ENCODE results near the gene WDR36.
A peak's percentile ranks its signal among the peaks of the same experiment; 100 is the strongest.

Gene WDR36

DNA sequence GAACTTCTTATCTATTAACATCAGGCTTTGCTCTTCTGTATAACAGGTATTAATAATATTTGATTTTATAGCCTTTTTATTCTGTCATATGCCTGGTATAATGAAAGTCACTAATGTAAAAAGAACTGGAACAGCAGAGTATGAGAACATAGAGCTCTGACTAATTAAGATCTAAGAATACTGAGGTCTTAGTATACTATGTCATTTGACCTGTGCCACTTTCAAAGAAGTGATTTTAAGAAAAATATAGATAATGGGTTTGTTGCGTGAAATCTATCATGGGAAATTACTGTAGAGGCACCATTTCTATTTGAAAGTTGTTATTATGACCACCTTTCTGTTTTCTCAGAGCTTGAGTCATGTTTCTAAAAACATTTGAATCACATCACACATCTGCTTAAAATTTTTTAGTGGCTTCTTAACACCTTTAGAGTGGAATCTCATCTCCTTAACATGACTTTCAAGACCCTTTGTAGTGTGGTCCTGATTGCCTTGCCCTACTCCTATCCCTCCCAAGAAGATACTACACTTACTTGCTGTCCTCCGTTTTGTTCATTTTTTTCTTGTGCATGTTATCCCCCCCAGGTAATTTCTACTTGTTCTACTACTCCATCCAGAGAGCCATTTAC lies 14.3 kb downstream of the WDR36 start:
- DNase-seq = no peak

DNA sequence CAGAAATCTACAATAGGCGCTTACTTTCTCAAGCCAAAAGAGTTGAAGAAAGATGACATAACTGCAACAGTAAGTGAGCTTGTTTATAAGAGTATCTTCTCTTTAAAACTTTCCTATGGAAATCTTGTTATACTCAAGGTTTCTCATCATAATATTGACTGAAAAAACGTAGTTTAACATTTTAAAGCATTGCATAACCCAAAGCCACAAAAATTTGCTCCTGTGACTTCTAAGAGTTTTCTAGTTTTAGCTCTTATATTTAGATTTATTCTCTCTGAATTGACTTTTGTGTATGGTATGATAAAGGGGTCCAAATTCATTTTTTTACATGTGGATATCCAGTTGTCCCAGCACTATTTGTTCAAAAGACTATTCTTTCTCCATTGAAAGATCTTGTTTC lies 15.2 kb downstream of the WDR36 start:
- no peak for DNase-seq

DNA sequence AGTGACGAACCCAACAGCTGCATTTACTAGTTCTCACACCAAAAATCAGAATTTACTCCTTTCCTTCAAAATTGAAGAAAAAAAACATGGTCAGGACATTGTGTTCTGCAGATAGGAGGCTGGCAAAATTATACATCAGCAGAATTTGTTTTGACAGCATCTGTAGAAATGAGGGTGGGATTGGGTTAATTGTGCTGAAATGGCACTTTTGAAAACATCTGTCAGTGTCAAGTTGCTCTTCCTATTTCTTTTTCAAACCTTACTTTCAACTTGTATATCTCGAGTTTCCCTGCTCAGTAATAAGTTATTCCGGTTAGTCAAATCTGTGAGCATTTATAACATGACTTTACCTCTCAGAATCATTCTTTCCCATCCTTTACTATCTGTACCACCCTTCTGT lies 19.8 kb downstream of the WDR36 start:
- no peak for DNase-seq

- no peak for DNase-seq
Observed at GRCh38 chr5:111113678-111114077, 21.5 kb downstream of the WDR36 start.

GRCh38 chr5:111115229-111115628 lies 23.1 kb downstream of the WDR36 start:
- DNase-seq = no peak

- DNase-seq = no peak
Observed at GRCh38 chr5:111116550-111116949, 24.4 kb downstream of the WDR36 start.

DNA sequence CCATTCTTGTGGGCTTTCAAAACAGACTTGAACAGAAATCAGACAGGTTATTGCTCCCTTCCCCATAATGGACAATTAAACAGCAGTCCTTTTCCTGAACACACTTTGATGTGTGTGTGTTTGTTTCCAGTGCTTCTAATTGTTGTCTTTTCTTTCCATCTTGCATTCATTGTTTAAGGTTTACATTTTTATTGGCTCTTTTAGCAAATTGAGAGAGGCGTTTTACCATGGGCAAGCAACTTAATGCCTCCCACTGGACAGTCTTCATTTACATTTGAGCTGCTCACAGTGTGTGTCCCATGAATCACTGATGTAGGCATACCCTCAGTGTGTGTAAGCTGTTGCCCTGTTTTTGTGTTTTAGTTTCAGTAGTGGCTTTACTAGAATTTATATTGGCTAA lies 25.0 kb downstream of the WDR36 start:
- DNase-seq = no peak

DNA sequence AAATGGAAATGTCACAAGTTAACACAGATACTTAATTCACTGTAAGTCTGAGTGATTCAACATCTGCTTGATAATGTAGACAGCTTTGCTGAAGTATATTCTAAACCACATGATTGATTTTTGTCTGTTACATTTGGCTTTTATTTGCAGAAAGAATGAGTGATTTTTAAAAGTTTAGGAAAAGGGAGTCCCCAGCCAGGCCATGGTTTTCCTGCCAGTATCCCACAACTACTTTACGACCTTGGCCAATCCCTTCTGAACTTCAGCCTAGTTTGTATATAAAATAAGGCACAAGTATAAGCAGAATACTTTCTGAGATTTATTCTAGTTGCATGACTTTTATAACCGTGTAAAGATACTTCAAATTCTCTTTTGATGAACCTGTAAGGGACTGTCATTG lies 27.1 kb downstream of the WDR36 start:
- peak; percentile 36 for DNase-seq

DNA sequence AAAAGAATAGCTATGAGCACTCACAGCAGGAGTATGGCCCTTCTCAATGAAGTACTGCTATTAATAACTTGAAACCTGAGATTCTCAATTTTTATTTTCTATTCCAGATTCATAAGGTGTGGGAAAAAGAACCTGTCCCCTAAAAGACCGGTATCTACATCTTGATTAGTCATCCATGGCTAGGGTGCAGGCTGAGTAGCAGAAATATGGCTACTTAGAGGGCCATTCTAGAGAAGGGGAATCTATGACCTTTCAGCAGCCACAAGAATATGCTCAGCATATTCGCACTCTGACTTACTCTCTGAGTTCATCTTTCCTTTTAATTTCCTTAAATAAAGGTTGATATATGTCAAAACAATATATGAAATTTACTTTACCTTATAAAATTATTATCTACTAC lies 27.7 kb downstream of the WDR36 start:
- DNase-seq = no peak

GRCh38 chr5:111120911-111121310 lies 28.8 kb downstream of the WDR36 start:
- DNase-seq = no peak

GRCh38 chr5:111121926-111122325 lies 29.8 kb downstream of the WDR36 start:
- DNase-seq = no peak

- DNase-seq = no peak
Observed at GRCh38 chr5:111122398-111122797, 30.2 kb downstream of the WDR36 start.

DNA sequence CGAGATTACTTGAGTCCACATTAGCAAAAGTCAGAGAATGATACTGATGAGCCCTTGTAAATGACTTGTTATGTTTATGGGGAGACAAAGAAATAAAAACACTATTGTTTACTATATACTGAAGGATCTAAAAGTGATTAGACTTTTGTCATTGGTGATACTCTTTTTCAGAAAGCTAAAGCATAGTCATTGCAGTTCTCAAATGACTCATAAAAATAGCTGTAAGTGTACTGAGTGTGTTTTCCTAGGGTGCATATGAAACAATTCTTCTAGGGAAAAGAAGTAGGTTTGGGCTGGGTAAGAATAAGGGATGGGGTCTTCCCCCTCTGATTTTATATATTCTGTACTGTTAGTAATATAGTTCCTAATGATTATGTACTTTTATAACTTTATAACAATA lies 32.6 kb downstream of the WDR36 start:
- no peak for DNase-seq

DNA sequence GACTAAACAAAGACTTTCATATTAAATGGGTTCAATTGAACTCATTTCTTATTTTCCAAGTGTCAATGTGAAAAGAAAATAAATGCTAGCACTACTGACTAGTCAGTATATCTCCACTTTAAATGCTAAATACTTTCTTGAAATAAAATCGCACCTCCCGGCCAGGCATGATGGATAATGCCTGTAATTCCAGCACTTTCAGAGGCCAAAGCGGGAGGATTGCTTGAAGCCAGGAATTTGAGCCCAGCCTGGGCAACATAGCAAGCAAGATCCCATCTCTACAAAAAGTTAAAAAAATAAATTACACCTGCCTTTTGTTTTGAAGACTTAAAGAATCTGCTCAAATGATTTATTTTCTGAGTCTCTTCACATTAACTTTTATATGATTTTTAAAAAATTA lies 34.7 kb downstream of the WDR36 start:
- DNase-seq = no peak

DNA sequence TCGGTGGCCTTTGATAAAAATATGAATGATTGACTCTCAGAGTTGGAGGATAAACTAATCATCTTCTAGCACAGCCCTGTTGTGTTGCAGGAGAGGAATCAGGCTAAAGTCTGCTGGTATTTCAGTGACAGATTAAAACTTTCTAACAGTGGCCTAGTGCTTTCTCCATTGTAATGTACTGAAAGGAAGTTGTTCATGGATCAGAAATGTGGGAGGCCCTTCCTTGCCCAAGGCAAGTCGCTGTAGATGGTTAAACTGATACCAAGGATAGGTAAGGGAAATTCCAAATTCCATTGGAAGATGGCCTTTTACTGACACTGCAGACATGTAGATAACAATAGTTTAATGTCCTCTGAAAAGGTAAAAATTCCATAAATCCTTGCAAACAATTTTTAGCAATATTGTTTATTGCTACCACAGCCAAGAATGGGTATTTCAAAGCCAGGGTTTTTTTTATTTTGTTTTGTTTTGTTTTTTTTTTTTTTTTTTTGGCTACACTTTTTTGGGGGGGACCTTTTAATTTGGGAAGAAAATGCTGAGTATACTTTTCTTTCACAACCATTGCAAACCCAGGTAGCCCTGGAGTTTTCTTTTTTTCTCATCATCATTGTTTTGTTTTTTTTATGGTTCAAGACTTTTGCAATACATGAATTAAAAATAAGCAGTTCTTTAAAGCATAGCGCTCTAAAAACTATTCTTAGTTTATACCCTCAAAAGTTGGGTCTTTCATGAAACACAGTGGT lies 35.5 kb downstream of the WDR36 start:
- no peak for DNase-seq

GRCh38 chr5:111129938-111130337 lies 37.8 kb downstream of the WDR36 start:
- DNase-seq = no peak

DNA sequence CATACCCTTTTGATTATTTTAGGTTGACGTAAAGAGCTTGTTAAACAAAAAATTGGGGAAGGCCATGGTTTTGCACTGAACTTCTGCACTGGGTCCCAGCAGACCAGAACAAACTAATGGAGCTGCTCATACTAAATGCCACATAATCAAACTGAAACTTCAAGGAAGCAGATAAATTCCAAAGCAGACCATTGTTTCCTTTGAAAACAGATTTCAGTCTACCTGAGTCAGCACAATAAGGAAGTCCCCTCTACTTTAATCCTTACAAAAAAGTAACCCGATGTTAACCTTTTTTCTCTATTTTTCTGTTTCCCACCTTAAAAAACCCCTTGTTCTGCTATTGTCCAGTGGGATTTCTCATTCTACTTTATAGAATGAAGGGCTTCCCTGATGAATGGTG lies 39.2 kb downstream of the WDR36 start:
- no peak for DNase-seq

DNA sequence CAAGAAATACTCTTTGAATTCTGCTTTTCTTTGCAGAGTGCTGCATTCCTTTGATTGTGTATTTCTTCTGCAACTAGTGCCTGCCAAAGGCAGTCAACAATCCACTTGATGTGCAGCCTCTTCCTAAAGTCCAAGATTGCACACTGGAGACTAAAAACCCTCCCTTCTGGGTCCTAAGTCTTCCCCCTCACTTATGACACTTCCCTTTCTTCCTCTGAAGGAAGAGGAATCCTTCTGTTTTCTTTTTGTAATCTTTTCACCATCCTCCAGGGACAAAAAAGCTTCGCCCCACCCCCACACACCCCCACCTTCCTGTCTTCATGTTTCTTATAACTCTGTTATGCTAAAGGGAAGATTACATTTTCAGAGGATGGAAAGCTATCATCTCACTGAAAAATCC lies 39.9 kb downstream of the WDR36 start:
- DNase-seq = no peak

DNA sequence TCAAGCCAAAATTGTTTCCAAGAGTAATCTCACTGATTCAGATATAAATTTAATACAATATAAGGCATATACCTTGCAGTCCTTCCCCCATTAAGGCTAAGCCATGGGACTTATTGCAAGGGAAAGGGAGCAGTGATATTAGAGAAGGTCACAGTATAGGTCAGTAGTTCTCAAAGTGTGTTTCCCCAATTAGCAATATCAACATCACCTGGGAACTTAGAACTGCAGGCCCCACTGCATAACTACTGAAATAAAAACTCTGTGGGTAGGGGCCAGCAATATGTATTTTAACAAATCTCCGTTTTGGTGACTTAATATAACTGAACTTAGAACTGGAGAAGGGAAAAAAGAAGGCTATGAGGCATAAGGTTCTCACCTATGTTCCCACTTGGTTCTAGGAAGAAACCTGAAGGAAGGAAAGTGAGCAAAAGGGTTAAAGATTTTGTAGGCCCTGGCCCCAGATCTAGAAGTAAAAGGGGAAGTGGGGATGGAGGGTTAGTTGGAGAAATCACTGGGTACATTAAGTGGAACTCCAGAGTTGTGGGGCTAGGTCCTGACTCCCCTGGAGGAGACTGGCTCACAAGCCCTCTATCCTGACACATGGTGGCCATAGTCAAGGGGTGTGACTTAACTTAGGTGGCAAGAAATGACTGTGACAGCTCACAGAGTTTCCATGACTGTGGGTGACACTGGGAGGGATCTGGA lies 40.7 kb downstream of the WDR36 start:
- no peak for DNase-seq

DNA sequence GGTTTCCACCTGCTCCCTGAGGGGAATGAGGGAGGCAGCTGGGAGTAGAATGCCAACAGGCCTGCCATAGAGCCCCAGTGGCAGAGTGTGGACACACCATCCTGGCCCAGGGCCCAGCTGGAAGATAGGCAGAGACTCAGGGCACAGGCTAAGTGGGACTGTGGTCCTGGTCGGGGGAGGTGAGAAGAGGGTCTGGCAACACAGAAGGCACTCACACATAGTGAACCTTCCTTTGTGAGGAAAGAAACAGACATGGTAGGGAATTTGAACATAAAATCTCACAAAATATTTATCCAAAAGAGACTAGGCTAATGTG lies 41.2 kb downstream of the WDR36 start:
- DNase-seq = no peak

DNA sequence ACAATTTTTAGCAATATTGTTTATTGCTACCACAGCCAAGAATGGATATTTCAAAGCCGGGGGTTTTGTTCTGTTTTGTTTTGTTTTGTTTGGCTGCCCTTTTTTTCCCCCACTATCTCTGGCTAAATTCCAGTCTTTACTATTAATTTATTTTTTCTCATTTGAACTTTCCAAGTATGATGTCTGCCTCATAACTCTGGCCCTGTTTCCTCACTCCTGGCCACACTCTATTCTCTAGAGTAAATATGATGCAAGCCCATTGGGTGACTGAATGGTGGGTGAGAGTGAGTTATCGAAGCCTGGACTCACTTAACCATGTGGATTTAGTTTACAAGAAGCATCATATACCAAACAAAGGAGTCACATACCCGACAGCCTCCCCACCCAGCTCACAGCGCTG lies 41.9 kb downstream of the WDR36 start:
- DNase-seq = peak; percentile 33

- no peak for DNase-seq
Observed at GRCh38 chr5:111134864-111135263, 42.7 kb downstream of the WDR36 start.

GRCh38 chr5:111135363-111135762 lies 43.2 kb downstream of the WDR36 start:
- no peak for DNase-seq

- DNase-seq = no peak
Observed at GRCh38 chr5:111135946-111136345, 43.8 kb downstream of the WDR36 start.

- DNase-seq = no peak
Observed at GRCh38 chr5:111138096-111138495, 45.9 kb downstream of the WDR36 start.

Measured in right hindlimb (tissue), 1 donor.